SU-DHL-6 (cell line): ENCODE results near the gene PDE8B.

ENCODE experiments used
- CTCF ChIP-seq: fragments of 200-600 bp; sonication (generic); IDR thresholded peaks from one replicate; pipeline ENCODE4 v1.5.1; 2017; ENCODE audit warnings: antibody characterized with exemption, mild to moderate bottlenecking, low read length, moderate library complexity; ENCODE audit not compliant: insufficient read depth, poor library complexity, severe bottlenecking
- EZH2phosphoT487 ChIP-seq: fragments of 200-600 bp; sonication (generic), shearing (Covaris generic); conservative IDR thresholded peaks from 2 replicates; pipeline ENCODE4 v1.6.1; 2018; ENCODE audit warnings: mild to moderate bottlenecking, antibody characterized with exemption, low read length, moderate library complexity, mixed read lengths

DNA sequence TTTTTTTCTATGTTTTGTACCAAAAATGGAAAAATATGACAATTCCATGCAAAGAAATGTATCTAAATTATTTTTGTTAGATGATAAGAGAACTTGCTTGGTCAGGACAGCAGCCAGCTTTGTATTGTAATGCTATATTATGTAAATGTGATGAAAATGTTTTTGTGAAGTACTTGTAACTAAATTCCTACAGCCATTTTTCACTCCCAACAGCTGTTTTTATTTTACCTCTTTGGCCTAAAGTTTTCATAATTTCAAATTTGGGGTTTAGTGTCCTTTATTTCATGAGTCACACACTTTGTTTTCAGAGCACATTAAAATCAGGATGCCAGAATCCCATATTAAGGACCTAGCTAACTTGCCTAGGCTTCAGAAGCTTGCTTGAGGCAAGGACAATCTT lies 217.5 kb downstream of the PDE8B start:
- TF ChIP-seq CTCF (no peak), EZH2phosphoT487 (no peak)
